Epithelial cell of proximal tubule (primary cell): ENCODE data around the gene PIK3R4. TPM values are rescaled to one million over a fixed set of nuclear protein-coding genes. Genes with fewer than 3 reads are reported as not detected.

Experiments
- DNase-seq: peaks from one replicate; pipeline ENCODE4 v3.0.0-alpha.2; 2011; ENCODE audit warnings: low read depth
- H3K4me3 ChIP-seq: 2 replicates; pipeline ENCODE4 v1.5.1; 2011; ENCODE audit warnings: low read depth, mild to moderate bottlenecking, low read length
- total RNA-seq: library from RNA; depleted of rRNA; stranded (reverse); fragments of >200 nt; gene quantifications from 2 replicates; pipeline ENCODE4 v1.2.3, GENCODE V29; 2015
- TF ChIP-seq, protein P1 (sequence below): conservative IDR thresholded peaks from 2 replicates; pipeline ENCODE4 v1.5.1; 2012; ENCODE audit warnings: low read depth, mild to moderate bottlenecking, low read length

PIK3R4 gene
- total RNA-seq, 1 donor from 2014 or later = 45.3 TPM

DNA sequence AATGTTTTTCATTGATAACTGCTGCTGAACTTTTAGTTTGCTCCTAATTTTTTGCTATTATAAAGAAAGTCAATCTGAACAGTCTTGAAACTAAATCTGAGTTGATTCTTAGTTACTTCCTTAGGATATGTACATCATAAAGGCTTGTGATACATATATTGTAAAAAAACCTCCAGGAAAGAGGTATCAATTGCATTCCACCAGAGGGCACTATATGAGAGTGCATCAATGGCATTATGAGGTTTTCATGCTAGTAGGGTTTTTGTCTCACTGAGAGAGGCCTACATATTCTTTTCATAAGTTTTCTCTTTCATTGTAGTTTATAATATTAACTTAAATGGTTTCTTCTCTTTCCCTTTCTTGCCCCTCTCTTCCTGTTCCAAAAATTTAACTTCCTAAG is 46.9 kb downstream of the PIK3R4 start:
- no peak for DNase-seq
- TF ChIP-seq, protein P1, sequence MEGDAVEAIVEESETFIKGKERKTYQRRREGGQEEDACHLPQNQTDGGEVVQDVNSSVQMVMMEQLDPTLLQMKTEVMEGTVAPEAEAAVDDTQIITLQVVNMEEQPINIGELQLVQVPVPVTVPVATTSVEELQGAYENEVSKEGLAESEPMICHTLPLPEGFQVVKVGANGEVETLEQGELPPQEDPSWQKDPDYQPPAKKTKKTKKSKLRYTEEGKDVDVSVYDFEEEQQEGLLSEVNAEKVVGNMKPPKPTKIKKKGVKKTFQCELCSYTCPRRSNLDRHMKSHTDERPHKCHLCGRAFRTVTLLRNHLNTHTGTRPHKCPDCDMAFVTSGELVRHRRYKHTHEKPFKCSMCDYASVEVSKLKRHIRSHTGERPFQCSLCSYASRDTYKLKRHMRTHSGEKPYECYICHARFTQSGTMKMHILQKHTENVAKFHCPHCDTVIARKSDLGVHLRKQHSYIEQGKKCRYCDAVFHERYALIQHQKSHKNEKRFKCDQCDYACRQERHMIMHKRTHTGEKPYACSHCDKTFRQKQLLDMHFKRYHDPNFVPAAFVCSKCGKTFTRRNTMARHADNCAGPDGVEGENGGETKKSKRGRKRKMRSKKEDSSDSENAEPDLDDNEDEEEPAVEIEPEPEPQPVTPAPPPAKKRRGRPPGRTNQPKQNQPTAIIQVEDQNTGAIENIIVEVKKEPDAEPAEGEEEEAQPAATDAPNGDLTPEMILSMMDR = peak; percentile 68
- H3K4me3 ChIP-seq = no peak overlapping the region

DNA sequence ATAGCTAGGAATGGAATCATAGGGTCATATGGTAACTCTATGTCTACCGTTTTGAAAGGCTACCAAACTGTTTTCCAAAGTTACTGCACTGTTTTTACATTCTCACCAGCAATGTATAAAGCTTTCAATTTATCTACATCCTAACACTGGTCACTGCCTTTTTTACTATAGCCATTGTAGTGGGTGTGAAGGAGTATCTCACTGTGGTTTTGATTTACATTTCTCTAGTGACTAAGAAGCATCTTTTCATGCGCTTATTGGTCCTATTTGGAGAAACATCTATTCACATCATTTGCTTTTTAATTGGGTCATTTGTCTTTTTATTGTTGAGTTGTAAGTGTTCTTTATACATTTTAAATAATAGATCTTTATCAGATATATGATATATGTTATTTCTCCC is 53.3 kb downstream of the PIK3R4 start:
- DNase-seq = no peak
- no peak overlapping the region for H3K4me3 ChIP-seq
- TF ChIP-seq, protein P1 = no peak

DNA sequence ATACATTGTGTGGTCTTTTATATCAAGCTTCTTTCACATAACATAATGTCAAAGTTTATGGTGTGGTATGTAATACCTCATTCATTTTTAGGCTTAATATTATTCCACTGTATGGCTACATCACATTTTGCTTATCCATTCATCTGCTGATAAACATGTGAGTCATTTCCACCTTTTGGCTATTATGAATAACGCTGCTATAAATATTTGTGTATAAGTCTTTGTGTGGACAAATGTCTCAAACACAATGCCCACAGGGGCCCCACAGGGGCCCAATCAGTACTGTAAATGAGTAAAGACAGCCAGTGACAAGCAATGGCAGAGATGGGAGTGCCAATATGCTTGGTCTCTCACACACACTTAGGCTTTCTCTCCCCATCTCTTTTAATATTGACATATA is 54.2 kb downstream of the PIK3R4 start:
- TF ChIP-seq, protein P1 = no peak
- no peak overlapping the region for H3K4me3 ChIP-seq
- DNase-seq = no peak

DNA sequence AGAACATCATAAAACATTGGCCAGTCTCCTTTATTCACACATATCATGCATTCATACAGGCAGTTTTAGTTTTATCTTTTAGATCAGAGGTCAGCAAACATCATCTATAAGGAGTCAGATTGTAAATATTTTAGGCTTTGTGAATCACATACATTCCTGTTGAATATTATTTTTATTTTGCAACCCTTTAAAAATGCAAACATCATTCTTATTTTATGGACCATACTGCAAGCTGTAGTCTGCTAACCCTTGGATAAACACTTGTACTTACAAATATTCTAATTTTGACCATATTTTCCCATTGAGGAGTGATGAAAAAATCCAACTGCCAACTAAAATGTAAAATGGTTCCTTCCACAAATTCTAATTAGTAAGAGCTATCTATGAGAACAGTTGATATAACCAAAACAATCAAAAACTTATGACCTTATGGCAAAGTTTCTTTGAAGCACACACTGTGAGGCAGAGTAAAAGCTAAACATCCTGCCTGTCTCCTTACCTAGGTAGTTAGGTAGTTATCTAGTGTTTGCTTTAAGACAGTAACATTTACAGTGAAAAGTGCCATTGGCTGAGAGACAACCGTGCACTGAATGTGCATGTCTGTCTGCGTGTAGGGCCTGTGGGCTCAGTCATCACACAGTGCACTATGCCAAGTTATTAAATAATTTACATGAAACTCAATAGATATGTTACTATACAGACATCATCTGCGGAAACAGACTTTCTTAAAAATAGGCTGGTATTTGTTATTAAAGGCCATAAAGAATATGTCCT is 57.7 kb downstream of the PIK3R4 start:
- H3K4me3 ChIP-seq = no peak overlapping the region
- TF ChIP-seq, protein P1 = no peak
- DNase-seq = no peak

DNA sequence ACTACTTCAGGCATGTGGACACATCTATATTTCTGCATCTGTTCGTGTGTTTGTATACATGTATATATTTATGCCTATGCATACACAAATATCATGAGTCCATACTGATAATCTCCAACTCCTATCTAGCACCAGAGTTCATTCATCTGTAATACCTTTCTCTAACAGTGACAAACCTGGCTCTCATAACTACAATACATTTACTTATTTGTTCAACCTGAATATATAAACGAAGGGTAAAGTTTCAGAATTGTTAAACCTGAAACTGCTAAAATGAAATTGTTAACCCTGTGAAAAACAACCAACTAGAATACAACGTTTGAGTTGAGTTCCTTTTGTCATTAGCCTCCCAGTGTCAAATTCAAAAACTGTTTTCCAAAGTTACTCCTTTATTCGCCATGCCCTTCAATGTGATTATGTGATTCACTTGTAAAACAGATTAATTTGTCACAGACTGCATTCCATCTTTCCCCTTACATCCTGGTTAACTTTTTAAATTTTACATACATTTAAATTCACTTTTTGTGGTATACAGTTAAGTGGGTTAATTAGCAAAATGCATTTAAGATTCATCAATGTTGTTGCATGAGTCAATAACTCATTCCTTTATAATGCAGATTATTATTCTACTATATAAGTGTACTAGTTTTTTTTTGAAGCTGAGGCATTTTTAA is 58.5 kb downstream of the PIK3R4 start:
- H3K4me3 ChIP-seq = no peak overlapping the region
- TF ChIP-seq, protein P1 = no peak
- DNase-seq = no peak

DNA sequence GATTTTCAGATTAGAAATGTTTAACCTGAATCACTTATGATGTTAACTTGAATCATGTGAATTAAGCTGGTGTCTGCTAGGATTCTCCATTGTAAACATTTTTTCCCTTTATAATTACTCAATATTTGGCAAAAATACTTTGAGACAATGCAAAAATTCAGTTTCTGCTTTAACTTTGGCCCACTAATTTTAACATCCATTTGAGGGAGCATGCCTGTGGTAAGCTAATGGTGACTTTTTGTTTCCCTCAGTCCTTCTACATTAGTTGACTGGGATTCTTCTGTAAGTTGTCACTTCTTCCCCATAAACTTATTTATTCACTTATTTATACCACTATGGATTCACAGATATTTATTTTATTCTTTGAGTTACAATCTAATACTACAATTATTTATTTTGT is 59.3 kb downstream of the PIK3R4 start:
- DNase-seq = no peak
- TF ChIP-seq, protein P1 = no peak
- H3K4me3 ChIP-seq = no peak overlapping the region

DNA sequence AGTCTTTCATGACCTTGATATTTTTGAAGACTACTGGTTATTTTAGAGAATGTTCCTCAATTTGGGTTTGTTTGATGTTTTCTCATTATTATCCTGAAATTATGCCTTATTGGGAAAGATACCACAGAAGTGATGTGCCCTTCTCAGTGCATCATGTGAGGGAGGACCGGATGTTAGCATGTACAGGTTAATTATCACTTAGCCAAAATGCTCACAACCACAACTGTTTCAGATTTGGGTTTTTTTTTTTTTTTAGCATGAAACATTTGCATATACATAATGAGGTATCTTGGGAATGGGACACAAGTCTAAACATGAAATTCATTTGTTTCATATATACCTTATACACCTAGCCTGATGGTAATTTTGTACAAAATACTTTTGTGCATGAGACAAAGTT is 59.8 kb downstream of the PIK3R4 start:
- DNase-seq = no peak
- TF ChIP-seq, protein P1 = no peak
- no peak overlapping the region for H3K4me3 ChIP-seq
